GM19351 (cell line): Measurements from ENCODE around the gene RPUSD3.
"Not testable (repeated sequence)": the region's sequence is repeated elsewhere in the genome, so short reads cannot be mapped to it uniquely, and the experiment has no call there.

ENCODE experiments used
- ATAC-seq: cut with Tn5 transposase; IDR thresholded peaks from one replicate; pipeline ENCODE4 v1.9.1; 2021; ENCODE audit warnings: mild to moderate bottlenecking, moderate library complexity; ENCODE audit not compliant: unreplicated experiment

Gene RPUSD3

GRCh38 chr3:9866639-9867038, 22.8 kb upstream of the RPUSD3 start:
- ATAC-seq: no peak

- ATAC-seq: not testable (repeated sequence)
Observed at GRCh38 chr3:9865125-9865637, 21.4 kb upstream of the RPUSD3 start.

- ATAC-seq: no peak
Observed at GRCh38 chr3:9864200-9864927, 20.6 kb upstream of the RPUSD3 start.

- ATAC-seq: no peak
Observed at GRCh38 chr3:9863058-9863772, 19.4 kb upstream of the RPUSD3 start.

GRCh38 chr3:9862391-9863057, 18.7 kb upstream of the RPUSD3 start:
- no peak for ATAC-seq

GRCh38 chr3:9861626-9862130, 17.9 kb upstream of the RPUSD3 start:
- ATAC-seq: no peak

- no peak for ATAC-seq
Observed at GRCh38 chr3:9861201-9861600, 17.4 kb upstream of the RPUSD3 start.

GRCh38 chr3:9859530-9860025, 15.8 kb upstream of the RPUSD3 start:
- ATAC-seq: no peak

- ATAC-seq: no peak
Observed at GRCh38 chr3:9855594-9855993, 11.8 kb upstream of the RPUSD3 start.

- ATAC-seq: not testable (repeated sequence)
Observed at GRCh38 chr3:9854291-9854940, 10.6 kb upstream of the RPUSD3 start.

- no peak for ATAC-seq
Observed at GRCh38 chr3:9852528-9852927, 8.7 kb upstream of the RPUSD3 start.

- not testable (repeated sequence) for ATAC-seq
Observed at GRCh38 chr3:9851926-9852325, 8.1 kb upstream of the RPUSD3 start.

- ATAC-seq: not testable (repeated sequence)
Observed at GRCh38 chr3:9851383-9851782, 7.6 kb upstream of the RPUSD3 start.

- ATAC-seq: not testable (repeated sequence)
Observed at GRCh38 chr3:9848860-9849259, 5.1 kb upstream of the RPUSD3 start.

- ATAC-seq: not testable (repeated sequence)
Observed at GRCh38 chr3:9847870-9848269, 4.1 kb upstream of the RPUSD3 start.

- ATAC-seq: no peak
Observed at GRCh38 chr3:9846931-9847488, 3.2 kb upstream of the RPUSD3 start.

- no peak for ATAC-seq
Observed at GRCh38 chr3:9846231-9846630, 2.4 kb upstream of the RPUSD3 start.

- ATAC-seq: no peak
Observed at GRCh38 chr3:9841015-9841414, 2.8 kb downstream of the RPUSD3 start.

- ATAC-seq: no peak
Observed at GRCh38 chr3:9838856-9839255, 5.0 kb downstream of the RPUSD3 start.
